GM18520 (cell line): ENCODE results near the gene EHD1.
"Not testable (repeated sequence)": the region's sequence is repeated elsewhere in the genome, so short reads cannot be mapped to it uniquely, and the experiment has no call there.

ENCODE experiments used
- ATAC-seq: cut with Tn5 transposase; IDR thresholded peaks from one replicate; pipeline ENCODE4 v1.9.1; 2021; ENCODE audit not compliant: unreplicated experiment

The EHD1 gene

GRCh38 chr11:64832467-64833197, 45.8 kb downstream of the EHD1 start:
- ATAC-seq = no peak

- no peak for ATAC-seq
Measured at GRCh38 chr11:64831411-64831891, 47.0 kb downstream of the EHD1 start.

DNA sequence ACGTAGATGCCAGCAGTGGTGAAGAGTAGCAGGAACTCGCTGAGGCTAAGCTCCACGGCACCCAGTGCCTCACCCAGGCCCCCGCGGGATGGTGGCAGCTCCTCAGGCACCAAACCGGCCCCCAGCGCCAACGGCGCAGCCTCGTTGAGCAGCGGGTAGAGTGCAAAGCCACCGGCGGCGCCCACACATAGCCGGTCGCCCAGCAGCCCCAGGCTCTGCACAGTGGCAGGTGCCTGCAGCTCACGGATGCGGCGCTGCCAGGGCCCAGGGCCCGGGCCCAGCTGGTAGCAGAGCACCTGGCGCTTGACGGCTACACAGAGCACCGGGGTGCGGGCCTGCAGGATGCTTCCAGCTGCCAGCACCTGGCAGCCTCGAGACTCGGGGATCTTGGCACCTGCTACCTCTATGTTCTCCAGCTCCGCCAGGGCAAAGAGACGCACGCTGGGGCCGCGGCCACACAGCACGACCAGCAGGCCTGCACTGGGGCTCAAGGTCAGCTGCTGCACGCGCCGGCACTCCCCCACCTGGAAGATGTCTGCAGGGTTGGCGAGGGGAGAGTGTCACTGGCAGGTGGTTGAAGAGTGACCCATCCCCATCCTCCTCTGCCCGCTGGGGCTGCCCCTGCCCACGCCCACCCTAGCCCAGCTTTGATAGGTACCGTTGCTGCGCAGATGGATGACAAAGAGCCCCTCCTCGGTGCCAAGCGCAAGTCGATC, 48.7 kb downstream of the EHD1 start:
- ATAC-seq = no peak

DNA sequence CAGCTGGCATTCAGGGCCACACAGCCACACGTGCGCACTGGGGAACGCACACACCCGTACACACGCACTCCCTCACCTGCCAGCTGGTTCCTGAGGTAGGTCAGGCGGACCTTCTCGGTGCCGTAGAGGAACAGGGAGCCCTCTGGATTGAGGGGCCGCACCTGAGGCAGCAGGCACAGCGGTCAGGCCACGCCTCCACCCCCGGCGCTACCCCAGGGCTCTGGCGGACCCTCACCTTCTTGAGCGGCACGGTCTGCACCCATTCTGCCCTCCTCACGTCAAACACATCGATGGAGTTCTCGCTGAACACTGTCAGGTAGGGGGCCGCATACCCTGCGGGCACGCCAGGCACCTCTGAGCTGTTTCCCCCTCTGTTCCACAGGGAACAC, 51.0 kb downstream of the EHD1 start:
- no peak for ATAC-seq

DNA sequence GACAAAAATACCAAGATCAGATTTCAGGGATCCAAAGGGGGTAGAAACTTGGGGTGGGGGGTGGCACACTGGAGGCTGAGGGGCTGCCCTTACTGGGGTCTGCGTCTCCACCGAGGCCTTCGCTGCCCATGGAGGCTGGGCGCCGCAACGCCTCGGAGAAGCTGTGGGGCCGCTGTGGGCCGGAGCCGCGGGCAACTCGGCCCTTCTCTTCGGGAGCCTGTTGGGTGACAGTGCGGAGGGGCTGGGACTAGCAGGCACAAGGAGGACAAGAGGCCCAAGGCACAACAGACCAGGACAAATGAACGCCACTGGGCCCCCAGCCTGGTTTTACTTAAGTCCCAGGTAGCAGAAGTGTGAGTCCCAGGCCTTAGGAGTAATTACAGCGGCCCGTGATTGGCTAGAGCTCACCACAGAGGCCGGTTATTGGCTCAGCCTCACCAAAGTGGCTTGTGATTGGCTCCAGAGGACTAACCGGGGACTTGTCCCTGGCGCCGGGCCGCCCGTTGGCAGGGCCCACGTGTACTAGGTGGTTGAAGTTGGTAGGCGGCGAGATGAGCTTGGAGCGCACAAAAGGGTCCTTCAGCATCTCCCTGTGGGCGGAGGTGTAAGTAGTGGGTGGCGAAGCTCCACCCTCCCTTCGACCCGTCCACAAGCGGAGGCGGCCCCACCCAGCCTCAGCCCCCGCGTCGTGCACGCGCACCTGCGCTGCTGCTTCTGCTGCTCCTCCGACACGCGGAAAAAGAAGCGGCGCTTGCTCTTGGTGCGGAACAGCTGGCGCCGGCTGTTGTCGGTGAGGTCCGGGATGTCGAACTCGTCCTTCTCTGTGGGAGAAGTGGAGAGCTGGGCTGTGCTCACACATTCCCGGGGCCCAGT, 51.6 kb downstream of the EHD1 start:
- ATAC-seq = no peak

DNA sequence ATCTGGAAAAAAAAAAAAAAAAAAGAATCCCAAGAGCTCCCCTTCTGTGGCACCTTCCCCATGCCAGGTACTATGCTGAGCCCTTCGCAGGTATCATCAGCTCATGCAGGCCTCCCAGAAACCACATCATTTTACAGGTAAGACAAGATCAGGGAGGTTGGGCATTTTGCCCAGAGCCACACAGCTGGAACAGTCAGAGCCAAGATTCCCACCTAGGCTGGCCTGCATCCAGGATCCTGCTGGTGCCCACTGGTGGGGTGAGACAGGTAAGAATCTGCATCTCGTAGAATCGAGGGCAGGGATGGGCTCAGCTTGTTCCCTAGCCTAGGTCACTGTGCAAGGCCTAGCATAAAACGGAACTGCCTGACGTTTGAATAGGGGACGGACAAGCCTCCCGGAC, 52.4 kb downstream of the EHD1 start:
- ATAC-seq = no peak

GRCh38 chr11:64823568-64824119, 54.8 kb downstream of the EHD1 start:
- ATAC-seq = no peak

GRCh38 chr11:64817476-64817875, 60.9 kb downstream of the EHD1 start:
- no peak for ATAC-seq

DNA sequence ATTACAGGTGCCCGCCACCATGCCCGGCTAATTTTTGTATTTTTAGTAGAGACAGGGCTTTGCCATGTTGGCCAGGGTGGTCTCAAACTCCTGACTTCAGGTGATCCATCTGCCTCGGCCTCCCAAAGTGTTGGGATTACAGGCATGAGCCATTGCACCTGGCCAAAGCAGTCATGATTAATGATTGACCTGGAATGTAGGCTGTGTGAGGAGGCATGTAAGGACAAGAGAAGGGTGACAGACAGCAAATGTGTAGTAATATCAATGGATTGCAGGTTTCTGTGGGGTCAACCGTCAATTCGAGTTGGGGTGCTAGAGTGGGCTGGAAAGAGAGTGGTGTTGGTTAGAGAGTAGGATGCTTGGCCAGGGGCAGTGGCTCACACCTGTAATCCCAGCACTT, 63.0 kb downstream of the EHD1 start:
- ATAC-seq = not testable (repeated sequence)

GRCh38 chr11:64814712-64815187, 63.7 kb downstream of the EHD1 start:
- ATAC-seq = peak; percentile 54

- ATAC-seq = no peak
Measured at GRCh38 chr11:64813826-64814225, 64.6 kb downstream of the EHD1 start.

- ATAC-seq = no peak
Measured at GRCh38 chr11:64810891-64811272, 67.5 kb downstream of the EHD1 start.

GRCh38 chr11:64810271-64810890, 68.0 kb downstream of the EHD1 start, which contains the start of gene MEN1:
Gene MEN1, minus strand, starts transcription at chr11:64810551. Its CDS starts 442 bp downstream, at chr11:64810109.
- ATAC-seq = no peak

- ATAC-seq = no peak
Measured at GRCh38 chr11:64809781-64810241, 68.6 kb downstream of the EHD1 start.

DNA sequence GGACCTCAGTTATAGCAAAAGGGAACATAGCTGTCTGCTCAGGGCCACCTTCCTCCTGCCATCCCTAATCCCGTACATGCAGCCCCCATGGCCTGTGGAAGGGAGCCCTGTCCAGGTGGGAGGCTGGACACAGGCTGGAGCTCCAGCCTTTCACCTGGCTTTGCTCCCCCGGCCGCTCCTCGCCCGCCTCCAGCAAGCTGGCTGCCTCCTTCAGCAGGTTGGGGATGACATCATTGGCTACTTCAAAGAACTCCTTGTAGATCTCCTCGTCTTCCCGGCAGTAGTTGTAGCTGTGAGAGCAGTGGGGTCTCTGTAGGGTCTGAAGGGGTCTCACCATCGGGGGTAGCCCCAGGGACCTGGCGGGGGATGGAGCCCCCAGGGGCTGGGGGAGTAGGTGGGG, 72.9 kb downstream of the EHD1 start:
- no peak for ATAC-seq

DNA sequence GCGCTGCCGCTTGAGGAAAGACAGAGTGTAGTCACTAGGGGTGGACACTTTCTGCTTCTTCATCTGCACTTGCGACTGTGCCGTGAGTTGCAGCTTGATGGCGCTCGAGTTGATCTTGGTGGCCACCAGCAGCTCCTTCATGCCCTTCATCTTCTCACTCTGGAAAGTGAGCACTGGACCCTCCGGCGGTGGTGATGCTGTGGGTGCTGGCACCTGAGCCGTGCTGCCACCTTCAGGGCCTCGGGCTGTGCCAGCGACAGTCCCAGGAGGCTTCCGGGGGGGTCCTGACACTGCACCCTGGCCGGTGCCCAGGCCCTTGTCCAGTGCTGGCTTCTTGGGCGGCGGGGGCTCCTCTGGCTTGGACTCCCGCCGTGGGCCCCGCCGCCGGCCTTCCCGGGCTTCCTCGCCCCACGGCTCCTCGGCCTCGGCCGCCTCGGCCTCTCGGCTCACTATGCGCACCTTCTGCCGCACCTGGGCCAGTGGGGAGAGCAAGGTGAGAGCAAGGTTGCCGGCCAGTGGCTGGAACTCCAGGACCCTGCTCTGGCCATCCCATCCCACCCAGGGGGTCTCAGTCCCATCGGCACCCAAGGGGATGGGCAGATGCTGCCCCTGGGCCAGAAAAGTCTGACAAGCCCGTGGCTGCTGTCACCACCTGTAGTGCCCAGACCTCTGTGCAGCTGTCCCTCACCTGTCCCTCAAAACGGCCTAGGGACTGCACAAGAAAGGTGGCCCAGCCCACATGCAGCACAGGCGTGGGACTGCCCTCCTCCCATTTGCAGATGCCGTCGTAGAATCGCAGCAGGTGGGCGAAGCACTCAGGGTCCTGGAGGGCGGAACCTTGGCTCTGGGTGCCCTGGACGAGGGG, 73.8 kb downstream of the EHD1 start:
- no peak for ATAC-seq

DNA sequence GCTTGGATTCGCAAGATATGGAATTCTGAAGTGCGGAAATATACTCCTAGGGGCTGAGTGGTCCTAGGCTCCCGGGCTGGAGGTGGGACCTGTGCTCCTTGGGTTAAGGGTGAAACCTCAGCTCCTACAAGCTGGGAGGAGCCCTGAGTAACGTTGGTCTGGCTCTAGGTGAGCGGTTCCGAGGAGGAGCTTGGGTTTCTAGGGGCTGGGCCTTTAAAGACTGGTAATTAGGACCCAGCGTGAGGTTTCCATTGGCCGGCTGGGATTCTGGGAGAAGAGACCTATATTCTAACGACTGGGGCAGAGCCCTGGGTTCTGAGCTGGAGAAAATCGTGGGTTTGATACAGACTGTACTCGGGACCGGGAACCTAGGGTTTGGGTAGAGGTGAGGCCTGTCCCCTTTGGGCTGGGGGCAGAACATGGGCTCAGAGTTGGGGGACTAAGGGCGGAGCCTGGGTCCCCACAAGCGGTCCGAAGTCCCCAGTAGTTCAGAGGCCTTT, 74.5 kb downstream of the EHD1 start:
- no peak for ATAC-seq

DNA sequence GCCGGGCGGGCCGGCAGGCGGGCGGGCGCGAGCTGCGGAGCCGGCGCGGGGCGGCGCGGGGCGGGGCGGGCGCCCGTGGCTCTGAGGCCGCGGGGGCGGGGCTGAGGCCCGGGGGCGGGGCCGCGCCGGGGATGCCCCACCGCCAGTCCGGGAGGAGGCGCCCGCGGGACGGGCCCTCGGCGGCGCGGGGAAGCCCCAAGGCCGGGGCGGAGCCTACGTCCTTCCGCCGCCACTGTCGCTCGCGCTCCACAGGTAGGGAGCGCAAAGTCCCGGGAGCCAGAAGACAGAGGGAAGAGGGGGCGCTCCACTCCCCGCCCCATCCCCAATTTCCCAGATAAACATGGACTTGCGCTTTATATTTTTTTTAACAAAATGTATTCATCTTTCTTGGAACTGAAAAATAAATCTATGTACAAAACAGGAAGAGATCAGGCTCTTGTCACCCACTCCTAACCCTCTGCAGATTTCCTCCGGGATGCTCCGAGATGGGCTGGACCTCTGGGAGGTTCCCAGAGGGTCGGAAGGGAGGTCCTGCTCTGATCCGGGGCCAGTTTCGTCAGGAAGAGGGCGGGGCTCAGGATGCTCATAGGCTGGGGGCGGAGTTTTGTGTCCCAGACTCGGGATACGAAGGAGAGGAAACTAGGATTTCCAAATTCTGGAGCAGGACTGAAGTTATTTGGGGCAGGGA, 75.1 kb downstream of the EHD1 start, which contains the start of gene MAP4K2:
TSS of gene MAP4K2 (minus strand) at position 57 of the 688 bp plus-strand sequence. CDS start 65 bp downstream, outside the sequence.
- ATAC-seq = peak; percentile 47
